Measurements from ENCODE around the gene CRYL1. TPM values are rescaled to one million over a fixed set of nuclear protein-coding genes. Genes with fewer than 3 reads are reported as not detected.
A peak's percentile ranks its signal among the peaks of the same experiment; 100 is the strongest.
"Not testable (repeated sequence)": the region's sequence is repeated elsewhere in the genome, so short reads cannot be mapped to it uniquely, and the experiment has no call there.

Gene CRYL1
- total RNA-seq, 1 experiment from 2014 or later: 13.5 TPM

DNA sequence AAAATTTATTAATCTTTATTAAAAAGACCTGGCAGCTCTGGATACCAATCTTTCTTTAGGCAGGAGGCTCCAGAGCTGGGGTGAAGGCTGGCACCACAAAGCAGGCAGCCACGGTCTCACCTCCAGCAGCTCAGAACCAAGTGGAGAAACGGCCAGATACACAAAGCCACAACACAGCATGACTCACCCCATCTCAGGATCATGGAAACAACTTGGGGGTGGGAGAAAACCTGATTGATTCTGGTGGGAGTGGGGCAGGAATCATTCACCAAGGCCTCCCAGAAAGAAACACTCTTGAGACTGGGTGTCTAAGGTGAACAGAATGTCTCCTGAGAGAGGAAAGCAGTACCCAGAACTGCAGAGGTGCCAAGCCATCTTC is 64.2 kb downstream of the CRYL1 start:
- DNase-seq (ENCODE audit: low read depth): peak; percentile 68

DNA sequence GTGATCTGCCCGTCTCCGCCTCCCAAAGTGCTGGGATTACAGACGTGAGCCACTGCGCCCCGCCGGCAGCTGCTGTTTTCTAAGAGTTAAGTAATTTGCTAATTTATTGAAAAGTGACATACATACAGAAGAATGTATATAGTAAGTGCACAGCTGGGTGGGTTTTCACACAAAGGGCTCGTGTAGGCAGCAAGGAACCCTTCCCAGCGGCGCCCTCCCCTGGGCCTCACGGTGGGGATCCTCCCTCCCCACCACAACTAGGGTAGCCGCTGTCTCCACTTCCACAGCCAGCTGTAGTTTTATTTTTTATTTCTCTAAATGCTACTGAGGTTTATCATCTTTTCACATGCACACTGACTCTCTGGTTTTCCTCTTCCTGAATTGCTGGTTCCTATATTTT is 64.9 kb downstream of the CRYL1 start:
- no peak for DNase-seq (ENCODE audit: low read depth)

DNA sequence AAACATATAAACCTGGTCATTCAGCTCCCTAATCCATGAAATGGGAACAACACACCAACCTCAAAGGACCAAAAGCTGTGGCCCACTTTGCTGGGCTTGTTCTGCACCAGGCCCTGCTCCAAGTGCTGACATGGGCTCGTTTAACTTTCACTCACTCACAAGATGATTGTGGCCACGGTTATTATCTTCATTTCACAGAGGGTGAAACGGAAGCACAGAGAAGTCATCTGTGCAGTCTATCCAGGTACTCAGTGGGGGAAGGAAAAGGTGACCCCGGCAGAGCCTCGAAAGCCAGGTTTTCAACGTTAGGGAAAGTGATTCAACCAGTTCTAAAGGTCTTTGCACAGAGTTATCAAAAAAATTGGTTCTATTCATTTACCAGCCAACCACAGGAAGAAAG is 68.0 kb downstream of the CRYL1 start:
- DNase-seq (ENCODE audit: low read depth): no peak

- DNase-seq (ENCODE audit: low read depth): no peak
These were observed 68.9 kb downstream of the CRYL1 start for GRCh38 chr13:20456737-20457136.

DNA sequence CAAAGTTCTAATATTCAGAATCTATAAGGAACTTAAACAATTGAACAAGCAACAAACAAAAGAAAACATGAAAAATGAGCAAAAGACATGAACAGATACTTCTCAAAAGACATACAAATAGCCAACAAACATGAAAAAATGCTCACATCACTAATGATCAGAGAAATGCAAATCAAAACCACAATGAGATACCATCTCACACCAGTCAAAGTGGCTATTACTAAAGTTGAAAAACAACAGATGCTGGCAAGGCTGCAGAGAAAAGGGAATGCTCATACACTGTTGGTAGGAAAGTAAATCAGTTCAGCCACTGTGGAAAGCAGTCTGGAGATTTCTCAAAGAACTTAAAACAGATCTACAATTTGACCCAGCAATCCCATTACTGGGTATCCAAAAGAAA is 74.3 kb downstream of the CRYL1 start:
- DNase-seq (ENCODE audit: low read depth): no peak

- no peak for DNase-seq (ENCODE audit: low read depth)
These were observed 77.2 kb downstream of the CRYL1 start for GRCh38 chr13:20448470-20448869.

DNA sequence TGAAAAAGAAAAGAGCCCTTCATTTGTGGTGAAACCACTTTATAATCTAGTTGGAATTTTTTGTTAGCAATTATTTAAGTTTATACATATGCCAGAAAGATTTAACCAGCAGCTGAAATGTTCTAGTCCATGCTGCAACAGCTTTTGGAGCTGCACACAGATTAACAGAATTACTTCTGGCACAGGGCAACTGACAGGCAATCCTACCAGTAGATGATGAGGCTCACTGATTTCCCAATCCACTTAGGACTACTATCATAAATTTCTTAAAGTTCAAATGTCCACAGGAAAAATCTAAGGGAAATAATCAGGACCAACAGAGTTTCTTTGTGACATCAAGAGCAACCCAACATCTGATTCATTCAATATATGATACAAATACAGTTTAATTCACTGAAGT is 78.8 kb downstream of the CRYL1 start:
- no peak for DNase-seq (ENCODE audit: low read depth)

GRCh38 chr13:20446405-20446804 is 79.3 kb downstream of the CRYL1 start:
- no peak for DNase-seq (ENCODE audit: low read depth)

DNA sequence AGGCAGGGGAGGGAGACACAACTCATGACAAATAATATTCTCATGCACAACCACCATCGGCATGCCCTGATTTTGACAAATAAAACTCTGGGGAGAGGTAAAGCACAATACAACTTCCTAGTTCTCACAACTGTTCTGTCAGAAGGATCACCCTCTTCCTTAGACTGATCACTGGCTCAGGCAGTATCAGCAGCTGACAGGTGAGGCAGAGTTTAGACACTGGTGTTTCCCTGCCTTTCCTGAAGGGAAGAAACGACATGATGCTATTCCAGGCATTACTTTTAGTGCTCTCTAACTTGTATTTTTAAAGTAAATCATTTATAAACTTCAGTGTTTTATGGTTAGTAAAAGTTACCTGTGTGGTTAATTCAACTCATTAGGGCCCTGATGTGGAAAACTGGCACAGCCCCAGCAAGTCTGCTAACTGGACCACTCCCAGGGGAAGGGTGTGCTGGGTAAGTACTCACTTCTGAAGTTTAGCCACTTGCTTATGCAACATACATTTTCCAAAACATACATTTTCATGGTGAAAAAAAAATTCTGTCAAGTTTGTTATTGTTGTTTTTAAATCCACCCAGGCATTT is 82.8 kb downstream of the CRYL1 start:
- no peak for DNase-seq (ENCODE audit: low read depth)

GRCh38 chr13:20442375-20442774 is 83.3 kb downstream of the CRYL1 start:
- DNase-seq (ENCODE audit: low read depth): no peak

GRCh38 chr13:20441879-20442278 is 83.8 kb downstream of the CRYL1 start:
- peak; percentile 93 for DNase-seq (ENCODE audit: low read depth)

- DNase-seq (ENCODE audit: low read depth): no peak
These were observed 84.6 kb downstream of the CRYL1 start for GRCh38 chr13:20441056-20441455.

GRCh38 chr13:20439261-20439660 is 86.4 kb downstream of the CRYL1 start:
- no peak for DNase-seq (ENCODE audit: low read depth)

- DNase-seq (ENCODE audit: low read depth): no peak
These were observed 86.9 kb downstream of the CRYL1 start for GRCh38 chr13:20438801-20439200.

DNA sequence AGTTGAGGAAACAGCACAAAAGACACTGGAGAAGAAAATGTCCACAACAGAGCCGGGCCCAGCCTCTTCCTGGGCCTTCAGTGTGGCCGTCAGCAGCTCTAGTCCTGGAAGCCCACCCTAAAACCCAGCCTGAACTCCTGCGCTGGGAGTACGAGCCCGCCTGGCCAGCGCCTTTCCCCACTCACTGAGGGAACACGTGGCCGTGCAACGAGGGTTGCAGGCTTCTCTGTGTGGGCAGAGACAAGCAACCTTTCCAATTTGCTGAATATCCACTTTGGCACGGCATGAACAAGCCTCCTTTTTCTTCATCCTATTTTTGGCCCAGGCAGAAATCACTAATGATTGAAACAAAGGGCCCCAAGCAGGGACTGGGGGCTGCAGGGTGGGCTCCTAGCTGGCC is 89.2 kb downstream of the CRYL1 start:
- no peak for DNase-seq (ENCODE audit: low read depth)

DNA sequence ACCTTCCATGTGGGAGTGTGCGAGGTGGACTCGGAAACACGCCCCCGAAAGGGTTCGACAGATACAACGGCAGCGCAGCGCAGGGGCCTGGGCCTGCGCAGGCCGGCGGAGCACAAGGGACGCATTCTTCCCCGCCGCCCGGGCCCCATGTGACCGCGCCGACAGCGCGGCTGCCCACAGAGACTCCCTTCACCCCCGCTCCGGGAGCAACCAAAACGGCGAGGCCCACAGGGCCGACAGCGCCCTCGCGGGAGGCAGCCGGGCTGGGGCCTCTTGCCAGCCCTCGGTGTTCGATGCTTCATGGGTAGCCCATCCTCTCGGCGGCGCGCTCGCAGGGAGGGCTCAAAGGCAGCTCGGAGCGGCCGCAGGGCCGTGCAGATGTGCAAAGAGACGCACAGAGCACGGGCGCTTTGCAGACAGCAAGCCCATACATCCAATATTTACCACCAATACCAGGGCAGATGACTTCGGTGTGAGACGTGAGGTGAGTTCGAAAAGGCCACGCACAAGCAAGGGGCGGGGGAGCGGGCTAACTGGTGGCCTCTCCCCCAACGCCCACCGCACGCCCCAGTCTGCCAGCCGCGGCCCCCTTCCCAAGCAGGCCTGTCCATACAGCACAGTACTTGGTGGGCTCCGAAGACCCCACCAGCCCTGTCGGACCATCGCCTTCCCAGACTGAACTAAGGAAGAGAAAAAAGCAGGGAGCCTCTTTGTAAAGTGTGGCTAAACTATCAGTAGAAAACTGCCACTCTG is 89.9 kb downstream of the CRYL1 start:
- no peak for DNase-seq (ENCODE audit: low read depth)

- not testable (repeated sequence) for DNase-seq (ENCODE audit: low read depth)
These were observed 91.4 kb downstream of the CRYL1 start for GRCh38 chr13:20434210-20434609.

GRCh38 chr13:20431687-20432384 is 93.8 kb downstream of the CRYL1 start:
- no peak for DNase-seq (ENCODE audit: low read depth)

GRCh38 chr13:20431080-20431479 is 94.6 kb downstream of the CRYL1 start:
- DNase-seq (ENCODE audit: low read depth): no peak

DNA sequence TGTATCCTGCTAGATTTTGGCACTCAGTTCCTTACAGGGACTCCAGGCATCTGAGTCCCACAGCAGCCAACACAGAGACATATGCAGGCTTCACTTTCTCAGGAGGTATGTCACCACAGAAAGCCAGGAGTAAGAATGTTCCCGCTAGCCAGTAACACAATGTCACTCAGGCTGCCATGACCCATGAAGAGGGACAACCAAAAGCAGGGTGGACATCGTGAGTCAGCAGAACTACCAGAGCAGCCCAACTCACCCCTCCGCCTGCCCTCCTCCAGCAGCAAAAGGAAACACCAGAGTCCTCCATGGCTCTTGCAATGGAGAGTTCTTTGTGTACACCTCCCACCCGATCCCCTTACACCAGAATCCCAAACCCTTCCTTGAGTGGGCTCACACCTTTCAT is 95.4 kb downstream of the CRYL1 start:
- DNase-seq (ENCODE audit: low read depth): no peak

DNA sequence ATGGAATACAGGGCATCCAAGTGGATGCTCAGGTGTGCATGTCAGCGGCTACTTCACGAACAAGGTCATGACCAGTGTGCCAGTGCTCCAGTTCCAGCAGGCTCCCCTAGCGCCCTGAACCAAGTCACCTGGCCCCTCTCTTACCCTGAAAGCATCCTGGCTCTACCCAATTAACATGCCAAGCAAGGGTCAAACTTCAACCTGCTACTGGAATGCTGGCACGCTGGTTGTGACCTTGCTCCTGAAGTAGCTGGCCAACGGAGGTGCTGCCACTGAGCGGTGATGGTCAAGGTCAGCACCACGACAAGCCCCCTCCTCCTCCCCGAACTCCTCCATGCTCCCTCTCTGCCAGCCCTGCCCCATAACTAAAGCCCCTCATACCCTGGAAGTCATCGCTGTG is 96.0 kb downstream of the CRYL1 start:
- DNase-seq (ENCODE audit: low read depth): no peak

Measured in HT1080 (cell line).